Measurements from ENCODE around the gene SKIC3.

Gene SKIC3

GRCh38 chr5:95533106-95533505 is 21.7 kb downstream of the SKIC3 start:
- H4K12ac ChIP-seq (ENCODE audit: low read depth, low read length) = no peak overlapping the region

DNA sequence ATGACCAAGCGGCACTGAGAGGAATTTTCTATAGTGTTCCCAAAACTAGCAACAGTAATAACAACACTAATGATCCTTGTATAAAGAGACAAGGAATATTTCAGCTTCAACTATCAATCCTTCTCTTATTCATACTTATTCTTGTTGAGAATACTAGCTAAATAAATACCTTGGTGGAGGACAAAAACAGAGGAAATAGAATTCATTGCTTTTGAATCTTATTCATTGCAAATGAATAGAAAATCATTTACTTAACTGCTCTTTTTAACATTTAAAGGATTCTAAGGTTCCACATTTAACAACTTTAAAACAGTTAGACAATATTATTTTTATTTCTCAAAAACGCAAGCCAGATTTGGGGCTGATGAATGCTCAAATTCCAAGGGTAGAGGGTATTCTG is 22.4 kb downstream of the SKIC3 start:
- no peak overlapping the region for H2BK12ac ChIP-seq (ENCODE audit: low read length)
- H3K4me1 ChIP-seq (ENCODE audit: control insufficient read depth in 1 of 2, insufficient read depth in 2 of 2, low read length in 2 of 2) = no peaks in the 10 kb centered on the region
- H3K36me3 ChIP-seq (ENCODE audit: control insufficient read depth in 1 of 2, insufficient read depth in 2 of 2, low read length in 2 of 2) = peaks cover 2 to 3% of the 10 kb centered on the region in 2 experiments
- H3K14ac ChIP-seq (ENCODE audit: low read length) = no peak overlapping the region
- no peak overlapping the region for H3K23ac ChIP-seq (ENCODE audit: low read length)
- no peaks in the 10 kb centered on the region for H3K27me3 ChIP-seq (ENCODE audit: insufficient read depth, low read length)
- H3K4ac ChIP-seq (ENCODE audit: low read depth, low read length) = no peak overlapping the region
- no peak overlapping the region for H4K8ac ChIP-seq (ENCODE audit: low read depth, low read length)
- no peak overlapping the region for H4K91ac ChIP-seq (ENCODE audit: low read depth, low read length)
- H3K4me3 ChIP-seq (ENCODE audit: low read depth, low read length) = no peak overlapping the region
- no peak for DNase-seq
- no peak overlapping the region for H3K18ac ChIP-seq (ENCODE audit: low read length)
- no peak overlapping the region for H3K27ac ChIP-seq (ENCODE audit: low read depth, low read length)
- H3K79me1 ChIP-seq (ENCODE audit: low read length) = no peaks in the 10 kb centered on the region
- H2AFZ ChIP-seq (ENCODE audit: insufficient read depth, low read length, poor library complexity) = no peak overlapping the region
- H2BK5ac ChIP-seq (ENCODE audit: low read depth, low read length, poor library complexity) = no peak overlapping the region
- WGBS (ENCODE audit: extremely low coverage, insufficient coverage, insufficient read length) = no CpG with 5 or more reads among the region's 2 CpGs
- no peaks in the 10 kb centered on the region for H3K9me3 ChIP-seq (ENCODE audit: insufficient read depth, low read depth, low read length)
- no peak overlapping the region for H3K4me2 ChIP-seq (ENCODE audit: low read length)
- H3K9ac ChIP-seq (ENCODE audit: low read length) = no peak overlapping the region
- no peak overlapping the region for H2BK120ac ChIP-seq (ENCODE audit: insufficient read depth, low read length, poor library complexity)
- H4K12ac ChIP-seq (ENCODE audit: low read depth, low read length) = no peak overlapping the region
- no peak overlapping the region for H2AK5ac ChIP-seq (ENCODE audit: low read length)
- no peaks in the 10 kb centered on the region for H3K79me2 ChIP-seq (ENCODE audit: control insufficient read depth, insufficient read depth, low read length, poor library complexity)

More at GRCh38 chr5:95533106-95533505, 21.7 kb downstream of the SKIC3 start:
- no CpG with 5 or more reads among the region's 2 CpGs for WGBS (ENCODE audit: extremely low coverage, insufficient coverage, insufficient read length)
- Histone ChIP-seq H4K91ac (ENCODE audit: low read depth, low read length) (no peak overlapping the region), H3K4ac (ENCODE audit: low read depth, low read length) (no peak overlapping the region), H2BK12ac (ENCODE audit: low read length) (no peak overlapping the region), H3K27ac (ENCODE audit: low read depth, low read length) (no peak overlapping the region), H3K23ac (ENCODE audit: low read length) (no peak overlapping the region), H3K9ac (ENCODE audit: low read length) (no peak overlapping the region), H3K79me1 (ENCODE audit: low read length) (no peaks in the 10 kb centered on the region), H2AK5ac (ENCODE audit: low read length) (no peak overlapping the region), H2AFZ (ENCODE audit: insufficient read depth, low read length, poor library complexity) (no peak overlapping the region), H3K4me3 (ENCODE audit: low read depth, low read length) (no peak overlapping the region), H3K9me3 (ENCODE audit: insufficient read depth, low read depth, low read length) (no peaks in the 10 kb centered on the region), H3K79me2 (ENCODE audit: control insufficient read depth, insufficient read depth, low read length, poor library complexity) (no peaks in the 10 kb centered on the region), H3K27me3 (ENCODE audit: insufficient read depth, low read length) (no peaks in the 10 kb centered on the region), H3K14ac (ENCODE audit: low read length) (no peak overlapping the region), H4K8ac (ENCODE audit: low read depth, low read length) (no peak overlapping the region), H2BK5ac (ENCODE audit: low read depth, low read length, poor library complexity) (no peak overlapping the region), H3K18ac (ENCODE audit: low read length) (no peak overlapping the region), H2BK120ac (ENCODE audit: insufficient read depth, low read length, poor library complexity) (no peak overlapping the region), H3K4me1 (ENCODE audit: control insufficient read depth in 1 of 2, insufficient read depth in 2 of 2, low read length in 2 of 2) (no peaks in the 10 kb centered on the region), H3K36me3 (ENCODE audit: control insufficient read depth in 1 of 2, insufficient read depth in 2 of 2, low read length in 2 of 2) (peaks cover 2 to 3% of the 10 kb centered on the region in 2 experiments), H3K4me2 (ENCODE audit: low read length) (no peak overlapping the region)
- DNase-seq = peak; percentile 46 to 81

GRCh38 chr5:95531491-95531890 is 23.3 kb downstream of the SKIC3 start:
- Histone ChIP-seq H3K36me3 (ENCODE audit: control insufficient read depth in 1 of 2, insufficient read depth in 2 of 2, low read length in 2 of 2) (peaks cover 2 to 4% of the 10 kb centered on the region in 2 experiments), H2AFZ (ENCODE audit: insufficient read depth, low read length, poor library complexity) (no peak overlapping the region), H2AK5ac (ENCODE audit: low read length) (no peak overlapping the region), H3K9ac (ENCODE audit: low read length) (no peak overlapping the region), H3K9me3 (ENCODE audit: insufficient read depth, low read depth, low read length) (no peaks in the 10 kb centered on the region), H2BK120ac (ENCODE audit: insufficient read depth, low read length, poor library complexity) (no peak overlapping the region), H4K12ac (ENCODE audit: low read depth, low read length) (no peak overlapping the region), H4K8ac (ENCODE audit: low read depth, low read length) (no peak overlapping the region), H3K4me2 (ENCODE audit: low read length) (no peak overlapping the region), H3K23ac (ENCODE audit: low read length) (no peak overlapping the region), H3K4me3 (ENCODE audit: low read depth, low read length) (no peak overlapping the region), H3K4ac (ENCODE audit: low read depth, low read length) (no peak overlapping the region), H3K4me1 (ENCODE audit: control insufficient read depth in 1 of 2, insufficient read depth in 2 of 2, low read length in 2 of 2) (no peaks in the 10 kb centered on the region), H2BK12ac (ENCODE audit: low read length) (no peak overlapping the region), H3K27ac (ENCODE audit: low read depth, low read length) (no peak overlapping the region), H4K91ac (ENCODE audit: low read depth, low read length) (no peak overlapping the region), H2BK5ac (ENCODE audit: low read depth, low read length, poor library complexity) (no peak overlapping the region), H3K14ac (ENCODE audit: low read length) (no peak overlapping the region), H3K79me2 (ENCODE audit: control insufficient read depth, insufficient read depth, low read length, poor library complexity) (no peaks in the 10 kb centered on the region), H3K79me1 (ENCODE audit: low read length) (no peaks in the 10 kb centered on the region), H3K27me3 (ENCODE audit: insufficient read depth, low read length) (no peaks in the 10 kb centered on the region), H3K18ac (ENCODE audit: low read length) (no peak overlapping the region)
- DNase-seq = no peak

- no peaks in the 10 kb centered on the region for H3K9me3 ChIP-seq (ENCODE audit: insufficient read depth, low read depth, low read length)
- H2BK5ac ChIP-seq (ENCODE audit: low read depth, low read length, poor library complexity) = no peak overlapping the region
- WGBS (ENCODE audit: extremely low coverage, insufficient coverage, insufficient read length) = no CpG with 5 or more reads among the region's 2 CpGs
- no peak overlapping the region for H3K9ac ChIP-seq (ENCODE audit: low read length)
- no peaks in the 10 kb centered on the region for H3K27me3 ChIP-seq (ENCODE audit: insufficient read depth, low read length)
- no peak overlapping the region for H2BK120ac ChIP-seq (ENCODE audit: insufficient read depth, low read length, poor library complexity)
- H3K18ac ChIP-seq (ENCODE audit: low read length) = no peak overlapping the region
- H4K91ac ChIP-seq (ENCODE audit: low read depth, low read length) = no peak overlapping the region
- H3K4me2 ChIP-seq (ENCODE audit: low read length) = no peak overlapping the region
- no peak overlapping the region for H2AFZ ChIP-seq (ENCODE audit: insufficient read depth, low read length, poor library complexity)
- peaks cover 2 to 5% of the 10 kb centered on the region in 2 experiments for H3K36me3 ChIP-seq (ENCODE audit: control insufficient read depth in 1 of 2, insufficient read depth in 2 of 2, low read length in 2 of 2)
- no peak overlapping the region for H3K14ac ChIP-seq (ENCODE audit: low read length)
- no peaks in the 10 kb centered on the region for H3K4me1 ChIP-seq (ENCODE audit: control insufficient read depth in 1 of 2, insufficient read depth in 2 of 2, low read length in 2 of 2)
- no peak overlapping the region for H4K12ac ChIP-seq (ENCODE audit: low read depth, low read length)
- DNase-seq = peak; percentile 23 to 52
- no peak overlapping the region for H2BK12ac ChIP-seq (ENCODE audit: low read length)
- H2AK5ac ChIP-seq (ENCODE audit: low read length) = no peak overlapping the region
- no peak overlapping the region for H3K4ac ChIP-seq (ENCODE audit: low read depth, low read length)
- no peak overlapping the region for H4K8ac ChIP-seq (ENCODE audit: low read depth, low read length)
- H3K79me2 ChIP-seq (ENCODE audit: control insufficient read depth, insufficient read depth, low read length, poor library complexity) = no peaks in the 10 kb centered on the region
- no peaks in the 10 kb centered on the region for H3K79me1 ChIP-seq (ENCODE audit: low read length)
- no peak overlapping the region for H3K4me3 ChIP-seq (ENCODE audit: low read depth, low read length)
- H3K23ac ChIP-seq (ENCODE audit: low read length) = no peak overlapping the region
- H3K27ac ChIP-seq (ENCODE audit: low read depth, low read length) = no peak overlapping the region
These were observed 24.4 kb downstream of the SKIC3 start for GRCh38 chr5:95530416-95530815.

All from trophoblast cell (in vitro differentiated cells and primary cell).